ENCODE measurements around the gene CELF2.

DNA sequence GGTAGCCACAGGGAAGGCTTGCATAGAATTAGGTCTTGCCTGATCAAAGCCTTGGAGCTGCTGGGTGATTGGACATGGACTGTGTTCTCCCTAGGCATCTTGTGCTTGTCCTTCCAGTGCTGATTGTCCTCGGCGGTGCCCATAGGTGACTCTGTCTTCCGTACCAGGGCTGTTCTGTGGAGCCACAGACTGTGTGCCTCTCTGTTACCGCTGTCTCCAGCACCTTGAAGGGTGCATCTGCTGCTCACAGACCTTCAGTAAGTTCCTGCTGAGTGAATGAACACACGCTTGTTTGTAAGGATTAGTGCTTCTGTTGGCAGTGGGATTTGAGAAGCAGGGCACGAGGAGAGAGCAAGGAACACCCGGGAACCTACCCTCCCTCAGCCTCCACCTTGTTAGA lies 116.7 kb downstream of the CELF2 start:
- TF ChIP-seq CTCF (conservative IDR thresholded peaks at IDR 0.05; ENCODE audit: low read depth, low read length) (no peak), EZH2 (IDR thresholded peaks at IDR 0.05; ENCODE audit: borderline replicate concordance, low read depth, low read length, poor library complexity, severe bottlenecking) (no peak)
